ENCODE results near the gene ACO2. TPM values are rescaled to one million over a fixed set of nuclear protein-coding genes. Genes with fewer than 3 reads are reported as not detected.

ACO2 gene
- total and polyA plus RNA-seq, 2 of the 8 experiments (the other 6 are each of a cell fraction or from before 2014, with no cell fraction given) = 52.8 to 75.4 TPM

- no peak for TF ChIP-seq CHD7 (IDR thresholded peaks at IDR 0.05; ENCODE audit: insufficient replicate concordance, low read length)
- no peak for TF ChIP-seq SIN3A (conservative IDR thresholded peaks at IDR 0.05 in 1 of 2, IDR thresholded peaks at IDR 0.05 in 1 of 2; ENCODE audit: low read depth in 1 of 2, low read length in 2 of 2)
- no peak for TF ChIP-seq CBX5 (IDR thresholded peaks at IDR 0.05; ENCODE audit: low read depth, low read length)
- no peak for TF ChIP-seq CTCF (IDR thresholded peaks at IDR 0.05; ENCODE audit: control extremely low read depth in 1 of 3, insufficient read depth in 1 of 3, low read depth in 1 of 3, low read length in 3 of 3)
- TF ChIP-seq ATF3 (IDR thresholded peaks at IDR 0.05; ENCODE audit: insufficient read depth, low read depth, low read length) = no peak
- no peak for TF ChIP-seq POLR2AphosphoS5 (IDR thresholded peaks at IDR 0.05; ENCODE audit: low read depth, low read length)
- TF ChIP-seq ASH2L (IDR thresholded peaks at IDR 0.05; ENCODE audit: low read length) = no peak
Observed at GRCh38 chr22:41425660-41426365, 43.1 kb upstream of the ACO2 start (continued).

All from H1 (cell line).